ENCODE data around the gene SLC17A2.

SLC17A2 gene

GRCh38 chr6:25896252-25896651 is 34.2 kb downstream of the SLC17A2 start:
- no peak for TF ChIP-seq CTCF (conservative IDR thresholded peaks at IDR 0.05; ENCODE audit: low read depth, low read length)
- H3K4me3 ChIP-seq (ENCODE audit: low read length): no peak overlapping the region
- no peak for DNase-seq (ENCODE audit: low read depth)

GRCh38 chr6:25895771-25896170 is 34.7 kb downstream of the SLC17A2 start:
- no peak overlapping the region for H3K4me3 ChIP-seq (ENCODE audit: low read length)
- no peak for DNase-seq (ENCODE audit: low read depth)
- no peak for TF ChIP-seq CTCF (conservative IDR thresholded peaks at IDR 0.05; ENCODE audit: low read depth, low read length)

GRCh38 chr6:25893778-25894177 is 36.7 kb downstream of the SLC17A2 start:
- H3K4me3 ChIP-seq (ENCODE audit: low read length): no peak overlapping the region
- no peak for TF ChIP-seq CTCF (conservative IDR thresholded peaks at IDR 0.05; ENCODE audit: low read depth, low read length)
- no peak for DNase-seq (ENCODE audit: low read depth)

GRCh38 chr6:25892877-25893276 is 37.6 kb downstream of the SLC17A2 start:
- DNase-seq (ENCODE audit: low read depth): no peak
- TF ChIP-seq CTCF (conservative IDR thresholded peaks at IDR 0.05; ENCODE audit: low read depth, low read length): no peak
- H3K4me3 ChIP-seq (ENCODE audit: low read length): no peak overlapping the region

- no peak overlapping the region for H3K4me3 ChIP-seq (ENCODE audit: low read length)
- peak; percentile 56 for TF ChIP-seq CTCF (conservative IDR thresholded peaks at IDR 0.05; ENCODE audit: low read depth, low read length)
- DNase-seq (ENCODE audit: low read depth): no peak
Observed at GRCh38 chr6:25889877-25890853, 40.3 kb downstream of the SLC17A2 start.

- DNase-seq (ENCODE audit: low read depth): no peak
- no peak for TF ChIP-seq CTCF (conservative IDR thresholded peaks at IDR 0.05; ENCODE audit: low read depth, low read length)
- H3K4me3 ChIP-seq (ENCODE audit: low read length): no peak overlapping the region
Observed at GRCh38 chr6:25888626-25889025, 41.9 kb downstream of the SLC17A2 start.

GRCh38 chr6:25886066-25886465 is 44.4 kb downstream of the SLC17A2 start:
- no peak overlapping the region for H3K4me3 ChIP-seq (ENCODE audit: low read length)
- TF ChIP-seq CTCF (conservative IDR thresholded peaks at IDR 0.05; ENCODE audit: low read depth, low read length): no peak
- DNase-seq (ENCODE audit: low read depth): no peak
